Mammary epithelial cell (primary cell): Measurements from ENCODE around the gene PRKN.

ENCODE experiments used
- EZH2 ChIP-seq: IDR thresholded peaks from 2 replicates; pipeline ENCODE4 v1.6.1; 2012; ENCODE audit warnings: low read length, inconsistent platforms, borderline replicate concordance
- TF ChIP-seq, protein P1 (sequence below), 2 donors: IDR thresholded peaks in 1 of 2; conservative IDR thresholded peaks in 1 of 2; 2 replicates each; pipeline ENCODE4 v1.5.1; 2011 to 2012; ENCODE audit warnings: inconsistent platforms in 2 of 2, low read length in 2 of 2, mild to moderate bottlenecking in 2 of 2, control low read depth in 1 of 2, low read depth in 1 of 2; ENCODE audit not compliant: insufficient read depth in 1 of 2; ENCODE audit errors: extremely low read depth in 1 of 2

DNA sequence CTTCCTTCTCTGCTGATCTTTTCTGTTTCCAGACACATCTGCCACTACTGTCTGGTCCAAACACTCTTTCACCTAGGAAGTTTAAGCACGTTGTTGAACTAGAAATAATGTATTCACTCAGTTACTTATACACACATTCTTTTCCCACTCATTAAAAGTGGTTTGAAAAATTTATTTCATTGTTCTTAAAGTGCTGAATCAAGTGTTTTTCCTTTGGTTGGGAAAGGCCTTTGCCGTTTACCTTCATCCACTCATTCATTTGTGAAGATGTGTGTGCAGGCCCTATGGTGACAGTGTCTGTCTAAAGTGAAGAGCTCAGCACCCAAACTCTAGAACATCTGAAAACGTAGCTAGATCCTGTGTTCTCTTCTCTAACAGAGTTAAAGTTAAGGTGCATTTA, 1389.6 kb downstream of the PRKN start:
- TF ChIP-seq, protein P1, sequence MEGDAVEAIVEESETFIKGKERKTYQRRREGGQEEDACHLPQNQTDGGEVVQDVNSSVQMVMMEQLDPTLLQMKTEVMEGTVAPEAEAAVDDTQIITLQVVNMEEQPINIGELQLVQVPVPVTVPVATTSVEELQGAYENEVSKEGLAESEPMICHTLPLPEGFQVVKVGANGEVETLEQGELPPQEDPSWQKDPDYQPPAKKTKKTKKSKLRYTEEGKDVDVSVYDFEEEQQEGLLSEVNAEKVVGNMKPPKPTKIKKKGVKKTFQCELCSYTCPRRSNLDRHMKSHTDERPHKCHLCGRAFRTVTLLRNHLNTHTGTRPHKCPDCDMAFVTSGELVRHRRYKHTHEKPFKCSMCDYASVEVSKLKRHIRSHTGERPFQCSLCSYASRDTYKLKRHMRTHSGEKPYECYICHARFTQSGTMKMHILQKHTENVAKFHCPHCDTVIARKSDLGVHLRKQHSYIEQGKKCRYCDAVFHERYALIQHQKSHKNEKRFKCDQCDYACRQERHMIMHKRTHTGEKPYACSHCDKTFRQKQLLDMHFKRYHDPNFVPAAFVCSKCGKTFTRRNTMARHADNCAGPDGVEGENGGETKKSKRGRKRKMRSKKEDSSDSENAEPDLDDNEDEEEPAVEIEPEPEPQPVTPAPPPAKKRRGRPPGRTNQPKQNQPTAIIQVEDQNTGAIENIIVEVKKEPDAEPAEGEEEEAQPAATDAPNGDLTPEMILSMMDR (conservative IDR thresholded peaks at IDR 0.05 in 1 of 2, IDR thresholded peaks at IDR 0.05 in 1 of 2; ENCODE audit: extremely low read depth in 1 of 2, insufficient read depth in 1 of 2, low read depth in 1 of 2, low read length in 2 of 2): no peak
- TF ChIP-seq EZH2: no peak
